Kidney glomerular epithelial cell (primary cell): Measurements from ENCODE around the gene EP400.

Source experiments
- DNase-seq: peaks from one replicate; lab custom pipeline; 2025; lab: John Stamatoyannopoulos, UW

Gene EP400

DNA sequence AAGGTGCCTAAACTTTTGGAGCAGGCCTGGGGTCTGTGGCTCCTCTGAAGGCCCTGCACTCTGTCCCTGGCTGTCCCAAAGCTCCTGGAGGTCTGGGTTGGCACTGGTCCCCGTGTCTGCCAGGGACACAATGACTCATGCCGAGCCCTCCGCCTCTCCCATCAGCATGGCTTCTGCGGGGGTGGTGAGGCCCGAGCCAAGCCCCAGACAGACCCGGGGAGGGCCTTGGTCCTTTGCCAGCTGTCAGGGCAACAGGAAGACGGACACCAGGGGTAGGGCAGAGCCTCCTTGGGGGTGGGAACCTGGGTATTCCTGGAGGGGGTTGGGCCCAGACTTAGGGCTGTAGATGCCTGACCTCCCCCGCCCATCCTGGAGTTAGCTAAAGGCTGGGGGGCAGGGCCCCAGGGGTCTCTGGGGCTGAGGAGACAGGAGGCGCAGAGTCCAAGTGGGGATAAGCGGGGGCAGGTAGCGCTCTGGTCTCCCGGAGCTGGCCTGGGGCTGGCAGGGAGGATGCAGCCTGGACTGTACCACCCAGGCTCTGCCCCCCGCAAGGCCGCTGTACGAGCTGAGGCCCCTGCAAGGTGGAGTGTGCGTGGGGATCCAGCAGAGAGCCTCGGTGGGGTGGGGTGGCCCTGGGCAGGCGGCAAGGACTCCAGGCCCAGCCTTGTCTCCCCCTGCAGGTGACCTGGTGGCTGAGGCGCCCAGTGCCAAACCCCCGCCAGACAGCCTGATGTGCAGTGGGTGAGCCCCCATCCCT lies 37.0 kb upstream of the EP400 start:
- DNase-seq = peak; percentile 43

DNA sequence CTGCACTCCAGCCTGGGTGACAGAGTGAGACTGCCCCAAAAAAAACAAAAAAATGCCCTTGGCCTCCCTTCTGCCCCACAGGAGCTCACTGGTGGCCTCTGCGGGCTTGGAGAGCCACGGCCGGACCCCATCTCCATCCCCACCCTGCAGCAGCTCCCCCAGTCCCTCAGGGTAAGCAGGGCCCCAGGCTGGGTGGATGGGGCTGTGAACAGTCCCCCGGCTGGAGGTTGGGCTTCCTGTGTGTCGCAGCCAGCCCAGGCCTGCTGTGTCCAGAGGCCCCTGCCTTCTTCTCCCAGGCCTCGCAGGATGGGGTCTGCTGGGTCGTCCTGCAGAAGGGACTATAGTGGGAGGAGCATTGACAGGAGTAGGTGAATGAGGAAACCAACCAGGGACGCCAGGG lies 36.1 kb upstream of the EP400 start:
- DNase-seq = no peak

DNA sequence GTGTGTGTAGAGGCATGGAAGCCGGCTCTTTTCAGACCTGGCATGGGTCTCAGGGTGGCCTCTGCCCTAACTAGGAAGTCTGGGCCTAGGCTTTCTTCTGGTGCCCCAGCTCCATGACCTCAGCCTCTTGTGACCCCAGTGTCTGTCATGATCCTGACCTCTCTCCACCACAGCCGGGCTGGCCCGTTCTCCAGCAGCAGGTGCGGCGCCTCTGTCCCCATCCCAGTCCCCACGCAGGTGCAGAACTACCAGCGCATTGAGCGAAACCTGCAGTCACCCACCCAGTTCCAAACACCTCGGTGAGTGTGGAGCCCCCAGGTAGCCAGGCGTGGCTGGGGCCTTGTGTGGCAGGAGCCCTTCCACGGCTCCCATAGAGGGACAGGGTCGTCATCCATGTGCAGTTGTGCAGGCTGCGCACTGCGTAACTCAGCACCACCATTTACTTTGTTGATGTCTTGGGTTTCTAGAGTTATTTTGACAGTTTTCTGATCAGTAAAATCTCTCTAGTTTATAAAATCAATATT lies 35.5 kb upstream of the EP400 start:
- DNase-seq = no peak

GRCh38 chr12:131915000-131915689 lies 34.6 kb upstream of the EP400 start:
- no peak for DNase-seq

DNA sequence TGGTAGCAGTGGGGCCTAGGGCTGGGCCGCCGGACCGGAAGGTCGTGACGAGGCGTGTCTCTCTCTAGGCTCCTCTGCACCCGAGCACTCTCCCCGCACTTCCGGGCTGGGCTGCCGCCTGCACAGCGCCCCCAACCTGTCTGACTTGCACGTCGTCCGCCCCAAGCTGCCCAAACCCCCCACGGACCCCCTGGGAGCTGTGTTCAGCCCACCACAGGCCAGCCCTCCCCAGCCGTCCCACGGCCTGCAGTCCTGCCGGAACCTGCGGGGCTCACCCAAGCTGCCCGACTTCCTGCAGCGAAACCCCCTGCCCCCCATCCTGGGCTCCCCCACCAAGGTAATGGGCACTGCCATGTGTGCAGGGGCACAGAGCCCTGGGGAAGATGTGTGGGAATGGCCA lies 33.9 kb upstream of the EP400 start:
- DNase-seq = no peak

DNA sequence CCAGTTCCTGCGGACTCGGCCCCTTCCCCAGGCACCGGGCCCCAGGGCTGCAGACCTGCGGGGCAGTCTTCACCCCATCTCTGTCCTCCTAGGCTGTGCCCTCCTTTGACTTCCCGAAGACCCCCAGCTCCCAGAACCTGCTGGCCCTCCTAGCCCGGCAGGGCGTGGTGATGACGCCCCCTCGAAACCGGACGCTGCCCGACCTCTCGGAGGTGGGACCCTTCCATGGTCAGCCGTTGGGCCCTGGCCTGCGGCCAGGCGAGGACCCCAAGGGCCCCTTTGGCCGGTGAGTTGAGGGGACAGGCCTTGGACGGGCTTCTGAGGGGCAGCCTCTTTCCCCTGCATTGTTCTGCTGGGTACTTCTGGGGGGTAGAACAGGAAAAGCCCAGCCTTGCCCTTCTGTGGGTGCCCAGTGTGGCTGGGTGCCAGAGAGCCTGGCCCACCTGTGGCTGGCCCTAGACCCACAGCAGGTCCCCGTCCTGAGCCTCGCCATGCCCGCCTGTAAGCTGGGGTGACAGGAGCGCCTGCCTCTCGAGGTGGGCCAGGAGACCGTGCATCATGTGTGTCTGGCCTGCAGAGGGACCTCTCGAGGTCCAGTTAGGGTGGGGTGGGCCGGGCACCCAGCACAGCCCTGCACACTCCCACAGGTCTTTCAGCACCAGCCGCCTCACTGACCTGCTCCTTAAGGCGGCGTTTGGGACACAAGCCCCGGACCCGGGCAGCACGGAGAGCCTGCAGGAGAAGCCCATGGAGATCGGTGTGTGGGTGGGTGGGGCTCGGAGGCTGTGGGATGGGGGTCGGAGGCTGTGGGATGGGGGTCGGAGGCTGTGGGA lies 33.2 kb upstream of the EP400 start:
- no peak for DNase-seq

- no peak for DNase-seq
Observed at GRCh38 chr12:131917139-131917710, 32.5 kb upstream of the EP400 start.

DNA sequence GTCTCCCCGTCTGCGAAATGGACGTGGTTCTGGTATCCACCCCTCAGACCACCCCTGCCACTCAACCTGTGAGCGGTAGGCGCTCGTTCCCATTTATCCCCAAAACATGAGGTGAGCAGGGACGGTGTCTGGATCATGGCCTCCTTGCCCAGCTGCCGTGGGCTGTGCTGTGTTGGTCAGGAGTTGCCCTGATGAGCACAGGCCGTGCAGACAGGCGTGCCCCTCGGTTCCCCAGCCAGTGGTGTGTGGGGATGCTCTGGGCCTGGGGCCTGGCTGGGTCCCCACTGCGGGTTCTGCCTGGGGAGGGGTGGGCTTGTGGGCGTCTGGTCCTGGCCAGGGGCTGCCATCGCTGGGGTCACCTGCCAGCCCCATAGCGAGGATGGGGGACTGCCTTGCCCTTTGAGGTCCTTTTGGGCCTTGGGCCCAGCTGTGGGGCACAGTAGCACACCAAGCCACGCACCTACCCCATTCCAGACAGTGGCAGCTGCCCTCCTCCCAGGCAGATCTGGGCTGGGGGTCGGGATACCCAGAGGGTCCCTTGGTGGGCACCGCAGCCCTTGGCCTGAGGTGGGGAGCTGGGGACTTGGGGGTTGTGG lies 31.9 kb upstream of the EP400 start:
- no peak for DNase-seq

- no peak for DNase-seq
Observed at GRCh38 chr12:131918311-131919050, 31.3 kb upstream of the EP400 start.

DNA sequence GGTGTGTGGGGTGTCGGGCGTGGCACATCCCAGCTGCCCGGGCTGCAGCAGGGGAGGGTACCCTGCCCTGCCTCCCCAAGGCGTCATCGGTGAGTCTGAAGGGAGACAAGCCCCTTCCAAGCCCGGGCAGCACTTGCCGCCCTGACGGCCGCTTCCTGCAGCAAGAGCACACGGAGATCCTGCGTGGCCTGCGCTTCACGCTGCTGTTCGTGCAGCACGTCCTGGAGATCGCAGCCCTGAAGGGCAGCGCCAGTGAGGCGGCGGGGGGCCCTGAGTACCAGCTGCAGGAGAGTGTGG lies 30.7 kb upstream of the EP400 start:
- no peak for DNase-seq

DNA sequence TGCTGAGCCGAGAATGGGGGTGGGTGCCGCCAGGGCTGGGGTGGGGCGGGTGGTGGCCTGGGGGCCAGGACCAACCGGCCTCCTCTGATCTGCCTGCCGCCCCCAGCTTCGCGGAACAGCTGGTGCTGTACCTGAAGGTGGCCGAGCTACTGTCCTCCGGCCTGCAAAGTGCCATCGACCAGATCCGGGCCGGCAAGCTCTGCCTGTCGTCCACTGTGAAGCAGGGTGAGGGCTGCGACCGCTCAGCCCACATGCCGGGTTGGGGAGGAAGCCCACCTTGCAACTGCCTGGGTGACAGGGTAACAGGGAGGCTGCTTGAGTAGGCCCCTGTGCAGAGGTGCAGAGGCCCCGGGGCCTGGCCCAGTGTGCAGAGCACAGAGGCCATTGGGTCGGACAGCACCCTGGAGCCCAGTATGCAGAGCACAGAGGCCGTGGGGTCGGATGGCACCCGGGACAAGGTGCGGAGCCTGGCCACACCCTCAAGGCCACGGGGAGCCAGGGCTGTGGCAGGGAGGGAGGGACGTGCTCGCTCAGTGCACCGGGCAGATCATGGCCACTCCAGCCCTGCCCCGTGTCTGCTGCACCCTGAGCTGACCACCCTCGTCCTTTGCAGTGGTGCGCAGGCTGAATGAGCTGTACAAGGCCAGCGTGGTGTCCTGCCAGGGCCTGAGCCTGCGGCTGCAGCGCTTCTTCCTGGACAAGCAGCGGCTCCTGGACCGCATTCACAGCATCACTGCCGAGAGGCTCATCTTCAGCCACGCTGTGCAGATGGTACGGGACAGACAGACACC lies 30.2 kb upstream of the EP400 start:
- no peak for DNase-seq

- no peak for DNase-seq
Observed at GRCh38 chr12:131920157-131920508, 29.6 kb upstream of the EP400 start.

DNA sequence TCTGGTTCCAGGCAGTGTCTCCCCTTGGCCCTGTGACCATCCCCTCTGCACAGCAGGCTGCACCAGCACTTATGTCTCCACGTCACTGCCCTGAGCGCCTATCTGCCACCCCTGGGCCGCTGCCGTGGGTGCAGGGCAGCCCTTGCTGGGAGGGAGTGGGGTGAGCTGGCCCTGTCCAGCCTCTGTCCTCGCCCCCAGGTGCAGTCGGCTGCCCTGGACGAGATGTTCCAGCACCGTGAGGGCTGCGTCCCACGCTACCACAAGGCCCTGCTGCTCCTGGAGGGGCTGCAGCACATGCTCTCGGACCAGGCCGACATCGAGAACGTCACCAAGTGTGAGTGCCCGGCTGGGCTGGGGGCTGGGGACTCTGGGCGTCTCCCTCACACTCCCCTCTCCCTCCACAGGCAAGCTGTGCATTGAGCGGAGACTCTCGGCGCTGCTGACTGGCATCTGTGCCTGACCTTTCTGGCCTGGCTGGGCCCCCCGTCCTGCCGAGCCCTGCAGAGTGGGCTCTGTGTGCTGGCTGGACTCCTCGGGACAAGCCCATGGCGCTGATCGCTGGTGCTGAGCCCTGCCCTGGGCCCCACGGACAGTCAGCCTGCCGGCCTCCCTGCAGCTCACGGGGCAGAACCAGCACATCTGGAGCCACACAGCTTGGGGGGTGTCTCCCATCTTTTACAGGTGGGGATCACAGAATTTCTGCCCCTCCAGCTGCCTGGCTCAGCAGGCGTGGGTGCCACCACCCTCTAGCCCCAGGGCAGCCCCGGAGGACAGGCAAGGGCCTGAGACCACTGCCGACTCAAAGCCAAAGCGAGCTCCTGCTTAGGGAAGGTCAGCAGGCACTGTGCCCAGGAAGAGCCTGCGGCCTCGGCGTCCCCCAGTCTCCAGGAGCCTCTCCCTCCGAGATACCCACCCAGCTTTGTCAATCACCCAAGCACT lies 28.6 kb upstream of the EP400 start:
- DNase-seq = no peak

DNA sequence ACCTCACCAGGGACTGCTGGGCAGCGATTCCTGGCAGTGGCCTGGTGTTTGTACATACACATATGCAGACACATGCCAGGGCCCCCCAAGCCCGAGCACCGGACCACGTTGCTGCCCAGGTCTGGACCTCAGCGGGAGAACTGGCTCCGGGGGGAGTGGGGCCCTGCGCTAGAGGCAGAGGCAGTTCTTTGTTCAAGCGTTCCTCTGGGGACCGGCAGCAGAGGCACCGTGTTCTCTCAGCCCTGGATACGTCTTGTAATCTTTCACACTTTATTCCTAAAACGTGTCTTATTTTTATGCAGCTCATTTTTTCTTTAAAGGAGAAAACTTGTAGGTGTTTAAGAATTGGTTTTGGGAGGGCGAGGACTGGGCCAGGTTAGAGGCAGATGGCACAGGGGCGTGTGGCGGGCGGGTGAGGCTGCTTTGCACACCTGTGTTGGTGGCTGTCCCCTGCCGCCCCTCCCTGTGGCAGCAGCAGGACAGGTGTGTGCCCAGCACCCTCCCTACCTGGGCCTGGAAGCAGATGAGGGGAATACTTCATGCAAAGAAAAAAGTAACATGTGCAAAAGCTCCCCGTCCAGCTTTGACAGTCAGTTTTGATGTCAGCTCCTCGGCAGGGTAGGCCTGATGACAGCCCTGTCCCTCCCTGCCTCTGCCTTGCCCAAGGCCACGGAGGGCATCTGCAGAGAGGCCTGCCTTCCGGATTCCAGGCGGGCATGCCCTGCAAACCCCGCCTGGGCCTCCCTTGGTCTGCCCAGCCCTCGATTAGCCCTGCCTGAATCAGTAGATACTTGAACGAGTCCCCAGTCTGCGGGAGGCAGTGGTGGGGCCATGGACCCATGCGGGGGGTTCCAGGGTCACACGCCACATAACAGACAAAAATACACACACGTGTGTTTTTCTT lies 27.6 kb upstream of the EP400 start:
- no peak for DNase-seq

DNA sequence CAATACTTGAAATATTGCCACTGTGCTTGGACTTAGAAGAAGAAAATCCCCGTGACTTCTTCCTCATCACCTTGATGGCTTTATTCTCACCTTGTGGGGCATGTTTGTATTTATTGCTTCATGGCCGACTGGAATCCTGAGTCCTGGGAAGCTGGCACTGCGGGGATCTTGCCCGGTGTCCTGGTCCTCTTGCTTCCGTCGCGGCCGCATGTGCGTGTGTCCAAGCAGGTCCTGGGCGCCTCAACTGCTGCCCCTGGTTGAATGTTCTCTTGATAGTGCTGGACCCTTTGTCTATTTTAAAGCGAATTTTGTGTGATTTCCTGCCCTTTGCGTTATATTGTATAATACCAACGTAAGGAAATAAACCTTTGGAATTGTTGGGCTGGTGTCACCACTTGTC lies 27.0 kb upstream of the EP400 start:
- no peak for DNase-seq

DNA sequence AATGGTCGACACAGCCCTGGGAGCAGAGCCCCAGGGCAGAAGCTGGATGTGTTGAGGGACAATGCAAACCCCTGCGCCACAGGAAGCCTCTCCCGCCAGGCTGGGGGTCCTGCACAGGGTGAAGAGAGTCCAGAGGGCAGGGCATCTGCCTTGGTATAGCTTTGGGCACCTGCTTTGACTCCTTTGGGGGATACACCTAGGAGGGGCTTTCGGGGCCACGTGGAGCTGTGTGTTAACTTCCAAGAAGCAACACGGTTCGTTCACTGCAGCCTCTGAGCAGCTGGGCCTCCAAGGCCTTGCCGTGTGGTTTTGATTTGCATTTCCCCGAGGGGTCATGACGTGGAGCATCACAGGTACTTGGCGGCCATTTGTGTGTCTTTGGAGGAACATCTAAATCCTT lies 26.5 kb upstream of the EP400 start:
- no peak for DNase-seq

GRCh38 chr12:131927110-131928079 lies 22.3 kb upstream of the EP400 start:
- DNase-seq = no peak
